MV-4-11 (cell line): ENCODE results near the gene ARRDC3.
"Not testable (repeated sequence)": the region's sequence is repeated elsewhere in the genome, so short reads cannot be mapped to it uniquely, and the experiment has no call there.

ENCODE experiments used
- DNase-seq: peaks from one replicate; lab custom pipeline; 2025; lab: John Stamatoyannopoulos, UW

The ARRDC3 gene, protein sequence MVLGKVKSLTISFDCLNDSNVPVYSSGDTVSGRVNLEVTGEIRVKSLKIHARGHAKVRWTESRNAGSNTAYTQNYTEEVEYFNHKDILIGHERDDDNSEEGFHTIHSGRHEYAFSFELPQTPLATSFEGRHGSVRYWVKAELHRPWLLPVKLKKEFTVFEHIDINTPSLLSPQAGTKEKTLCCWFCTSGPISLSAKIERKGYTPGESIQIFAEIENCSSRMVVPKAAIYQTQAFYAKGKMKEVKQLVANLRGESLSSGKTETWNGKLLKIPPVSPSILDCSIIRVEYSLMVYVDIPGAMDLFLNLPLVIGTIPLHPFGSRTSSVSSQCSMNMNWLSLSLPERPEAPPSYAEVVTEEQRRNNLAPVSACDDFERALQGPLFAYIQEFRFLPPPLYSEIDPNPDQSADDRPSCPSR

DNA sequence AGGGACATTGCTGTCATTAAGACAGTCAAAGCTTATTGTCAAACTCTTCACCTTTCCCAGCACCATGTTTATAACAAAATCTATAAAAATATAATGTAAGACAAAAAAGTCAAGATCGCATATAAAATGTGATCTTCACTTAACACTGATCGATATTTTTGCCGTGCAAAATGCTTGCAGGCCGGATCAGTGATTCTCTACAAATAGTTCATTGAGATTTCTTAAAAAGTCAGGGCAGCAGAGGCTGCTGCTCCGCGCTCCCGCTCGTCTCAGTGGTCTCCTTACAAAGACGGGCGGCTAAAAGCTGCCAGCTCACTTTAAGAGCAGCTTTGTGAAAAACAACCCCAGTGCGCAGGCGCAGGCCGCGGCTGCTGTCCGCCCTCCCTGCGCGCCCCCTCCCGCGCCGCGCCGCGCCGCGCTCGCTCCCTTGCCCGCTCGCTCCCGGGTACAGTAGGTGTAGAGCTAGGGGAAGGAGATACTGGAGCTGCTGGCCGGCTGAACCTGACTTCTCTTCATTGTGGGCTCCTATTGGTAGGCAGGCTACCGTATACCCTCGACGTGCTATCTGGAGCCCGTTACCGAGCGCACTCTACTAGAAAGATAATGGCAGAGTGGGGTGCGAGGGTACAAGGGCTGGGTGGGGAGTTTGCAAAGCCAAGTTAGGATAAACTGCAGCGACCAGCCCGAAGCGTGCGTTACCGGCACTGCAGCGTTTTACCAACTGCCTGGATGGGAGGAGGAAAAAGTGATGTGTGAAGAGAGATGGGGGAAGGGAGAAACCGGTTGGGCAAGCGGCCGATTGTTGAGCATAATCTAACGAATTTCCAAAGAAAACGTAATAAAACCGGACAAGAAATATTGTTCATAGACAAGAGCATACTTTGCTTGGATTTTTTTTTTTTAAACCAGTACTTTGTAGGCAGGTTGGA, at the start of gene ARRDC3:
Gene ARRDC3, minus strand, starts transcription at position 291 of the 929 bp plus-strand sequence. Its CDS starts 225 bp downstream, at position 66.
- peak; percentile 91 for DNase-seq

DNA sequence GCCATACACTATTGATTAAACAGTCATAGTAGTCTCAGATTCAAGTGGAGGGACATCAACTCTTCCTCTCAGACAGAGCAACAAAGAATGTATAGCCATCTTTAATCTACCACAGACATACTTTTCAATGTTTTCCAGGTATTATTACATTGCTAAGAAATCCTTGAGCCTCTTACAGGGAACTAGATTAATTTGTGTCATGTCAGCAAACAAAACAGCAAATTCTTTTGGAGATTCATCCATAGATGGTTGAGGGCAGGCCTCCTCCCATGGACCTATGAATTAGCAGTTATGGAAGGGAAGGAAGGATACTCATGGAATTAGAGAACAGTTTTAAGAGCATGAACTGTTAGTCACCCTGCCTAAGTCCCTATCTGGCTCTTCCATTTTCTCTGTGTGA, 47.8 kb upstream of the ARRDC3 start:
- no peak for DNase-seq

DNA sequence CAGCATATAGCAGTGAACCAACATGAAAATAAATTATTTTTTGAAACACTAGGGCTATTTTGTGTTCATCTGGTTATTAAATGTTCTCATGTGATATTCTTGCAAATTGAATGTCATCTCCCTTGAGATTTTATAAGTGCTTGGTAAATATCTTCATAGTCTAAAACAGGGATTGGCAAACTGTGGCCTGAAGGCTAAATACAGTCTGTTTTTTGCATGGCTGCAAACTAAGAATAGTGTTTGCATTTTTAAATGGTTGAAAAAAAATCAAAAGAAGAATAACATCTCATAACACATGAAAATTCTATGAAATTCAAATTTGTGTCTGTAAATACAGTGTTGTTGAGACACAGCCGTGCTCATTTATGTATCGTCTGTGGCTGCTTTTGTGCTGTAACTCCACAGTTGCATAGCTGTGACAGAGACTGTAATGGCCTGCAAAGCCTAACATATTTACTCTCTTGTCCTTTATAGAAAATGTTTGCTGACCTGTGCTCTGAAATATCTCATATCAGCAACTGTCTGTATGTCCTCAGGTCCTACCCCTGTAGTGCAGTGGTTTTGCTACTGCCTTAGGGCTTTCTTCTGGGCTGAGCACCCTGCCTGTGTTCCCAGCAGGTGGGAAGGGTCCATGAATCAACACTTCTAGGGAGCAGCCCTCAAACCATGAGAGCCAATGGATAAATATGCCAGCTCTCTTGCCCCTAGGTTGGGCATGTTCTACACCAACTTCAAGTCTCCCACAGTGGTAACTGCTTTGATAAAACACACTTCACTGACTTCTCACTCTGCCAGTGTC, 41.7 kb upstream of the ARRDC3 start:
- no peak for DNase-seq

GRCh38 chr5:91423871-91424270, 40.8 kb upstream of the ARRDC3 start:
- DNase-seq = no peak

- DNase-seq = no peak
These were observed 37.8 kb upstream of the ARRDC3 start for GRCh38 chr5:91420879-91421278.

DNA sequence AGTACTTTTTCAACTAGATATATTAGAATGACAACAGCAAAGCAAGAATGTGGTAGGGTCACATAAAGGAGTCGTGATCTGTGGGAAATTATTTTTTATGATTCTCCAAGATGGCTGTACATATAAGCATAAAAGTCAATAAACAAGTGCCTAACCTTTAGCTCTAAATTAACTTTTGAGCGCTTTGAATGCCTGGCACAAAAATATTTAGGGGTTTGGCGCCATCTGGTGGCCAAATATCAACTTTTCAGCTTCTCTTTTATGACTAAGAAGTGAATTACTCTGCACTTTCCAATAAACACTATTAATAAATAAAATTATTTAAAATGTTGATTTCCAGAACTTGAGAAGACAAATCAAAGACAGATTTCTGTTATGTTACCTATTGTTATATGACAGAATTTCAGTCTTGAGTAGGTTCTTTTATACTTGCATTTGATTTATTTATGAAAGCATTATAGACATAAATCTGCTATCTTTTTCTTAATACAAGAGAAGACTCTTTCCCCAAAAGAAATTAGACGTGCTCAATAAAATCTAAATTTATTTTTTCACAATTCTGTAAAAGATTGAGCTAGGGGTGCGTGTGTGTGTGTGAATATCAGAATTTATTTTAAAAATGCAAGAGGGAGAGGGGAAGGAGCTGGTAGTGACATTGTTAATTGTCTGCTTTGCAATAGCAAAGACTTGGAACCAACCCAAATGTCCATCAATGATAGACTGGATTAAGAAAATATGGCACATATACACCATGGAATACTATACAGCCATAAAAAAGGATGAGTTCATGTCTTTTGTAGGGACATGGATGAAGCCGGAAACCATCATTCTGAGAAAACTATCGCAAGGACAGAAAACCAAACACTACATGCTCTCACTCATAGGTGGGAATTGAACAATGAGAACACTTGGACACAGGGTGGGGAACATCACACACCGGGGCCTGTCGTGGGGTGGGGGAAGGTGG, 36.7 kb upstream of the ARRDC3 start:
- peak; percentile 66 for DNase-seq

GRCh38 chr5:91419136-91419535, 36.0 kb upstream of the ARRDC3 start:
- DNase-seq = no peak

GRCh38 chr5:91418158-91418557, 35.0 kb upstream of the ARRDC3 start:
- no peak for DNase-seq

DNA sequence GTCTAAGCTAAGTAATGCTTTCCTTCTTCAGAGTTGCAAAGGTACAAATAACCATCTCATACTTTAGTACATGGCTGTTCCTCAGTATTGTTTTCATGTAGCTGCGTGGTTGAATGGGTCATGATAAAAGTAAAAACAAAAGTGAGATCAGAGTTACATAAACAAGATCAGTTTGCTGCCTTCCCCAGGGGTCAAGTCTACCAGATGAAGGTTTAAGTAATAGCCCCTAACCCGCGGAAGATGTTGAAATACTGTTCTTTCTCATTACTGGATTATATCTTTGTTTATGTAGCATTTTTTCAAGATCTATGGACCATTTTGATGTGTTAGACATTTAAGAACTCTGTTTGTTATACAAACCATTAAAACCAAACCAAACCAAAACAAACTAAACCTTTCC, 34.1 kb upstream of the ARRDC3 start:
- no peak for DNase-seq

- DNase-seq = no peak
These were observed 33.4 kb upstream of the ARRDC3 start for GRCh38 chr5:91416491-91416890.

DNA sequence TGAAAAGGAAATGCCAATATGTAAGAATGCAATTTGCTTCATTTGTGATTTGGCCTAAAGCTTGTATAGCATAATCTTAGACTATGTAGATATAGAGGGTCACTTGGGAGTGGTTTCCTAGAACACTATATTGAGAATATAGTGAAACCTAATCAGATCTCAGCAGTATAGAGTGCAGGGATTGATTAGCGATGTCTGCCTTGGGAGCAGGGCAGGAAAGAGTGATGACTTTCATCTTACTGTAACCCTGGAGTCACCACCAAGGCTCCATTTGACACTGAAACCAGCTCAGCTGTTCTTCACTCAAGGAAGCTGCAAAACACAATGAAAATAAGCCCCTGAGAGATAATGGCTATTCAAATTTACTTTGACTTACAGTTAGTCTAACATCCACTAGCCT, 26.2 kb upstream of the ARRDC3 start:
- DNase-seq = no peak

GRCh38 chr5:91408710-91409109, 25.6 kb upstream of the ARRDC3 start:
- DNase-seq = no peak

DNA sequence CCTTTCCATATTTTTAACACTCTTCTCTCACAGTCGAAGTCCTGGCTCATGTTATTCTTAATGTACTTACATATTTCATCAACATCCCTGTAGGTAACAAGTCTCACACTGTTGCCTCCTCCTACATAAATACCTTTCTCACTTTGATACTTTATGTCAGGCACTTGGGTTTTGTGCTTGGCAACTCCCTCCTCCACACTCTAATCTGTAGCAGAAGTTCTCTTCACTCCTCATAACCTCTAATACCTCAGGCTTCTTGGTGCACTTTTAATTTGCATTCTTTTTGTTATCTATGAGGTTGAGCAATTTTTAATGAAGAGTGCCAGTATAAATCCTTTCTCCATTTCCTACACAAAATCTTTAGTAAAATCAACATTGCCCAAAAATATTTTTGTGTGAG, 24.1 kb upstream of the ARRDC3 start:
- no peak for DNase-seq

- no peak for DNase-seq
These were observed 20.3 kb upstream of the ARRDC3 start for GRCh38 chr5:91403438-91403837.

DNA sequence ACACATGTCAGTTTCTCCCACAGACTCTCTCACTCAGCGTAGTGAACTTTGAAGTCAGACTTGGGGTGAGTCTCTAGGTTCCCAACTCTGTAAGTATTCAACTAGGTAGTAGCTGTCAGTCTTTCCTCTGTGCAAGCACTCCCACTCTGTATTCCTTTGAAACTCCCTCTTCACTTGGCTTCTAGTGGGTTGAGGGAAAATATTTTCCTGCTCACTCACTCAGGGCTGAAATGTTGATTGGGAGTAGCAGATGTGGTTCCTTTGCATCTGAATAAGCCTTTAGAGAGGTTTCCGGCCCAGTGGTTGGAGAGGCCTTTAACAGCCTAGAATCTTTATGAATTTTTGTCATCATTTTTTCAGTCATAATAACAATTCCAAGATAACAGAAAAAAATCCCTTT, 18.1 kb upstream of the ARRDC3 start:
- no peak for DNase-seq

DNA sequence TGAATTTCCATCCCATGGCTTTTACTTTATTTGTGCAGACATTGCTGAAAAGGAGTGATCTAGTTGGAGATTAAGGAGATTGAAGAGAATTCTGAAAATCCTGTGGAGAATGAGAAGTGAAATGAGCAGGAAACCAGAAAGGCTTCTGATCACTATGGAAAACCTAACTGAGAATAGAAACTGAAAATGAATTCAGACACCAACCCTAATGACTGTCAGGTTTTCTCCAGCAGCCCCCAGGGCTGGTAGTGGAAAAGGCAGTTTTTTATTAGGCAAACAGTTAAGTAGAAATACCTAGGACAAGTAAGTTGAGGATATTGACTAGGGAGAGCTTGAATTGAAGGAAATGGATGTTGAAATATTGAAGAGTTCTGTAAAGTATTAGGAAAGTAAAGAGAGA, 14.7 kb upstream of the ARRDC3 start:
- DNase-seq = no peak

GRCh38 chr5:91390268-91390667, 7.2 kb upstream of the ARRDC3 start:
- no peak for DNase-seq

GRCh38 chr5:91389555-91389954, 6.4 kb upstream of the ARRDC3 start:
- DNase-seq = not testable (repeated sequence)

DNA sequence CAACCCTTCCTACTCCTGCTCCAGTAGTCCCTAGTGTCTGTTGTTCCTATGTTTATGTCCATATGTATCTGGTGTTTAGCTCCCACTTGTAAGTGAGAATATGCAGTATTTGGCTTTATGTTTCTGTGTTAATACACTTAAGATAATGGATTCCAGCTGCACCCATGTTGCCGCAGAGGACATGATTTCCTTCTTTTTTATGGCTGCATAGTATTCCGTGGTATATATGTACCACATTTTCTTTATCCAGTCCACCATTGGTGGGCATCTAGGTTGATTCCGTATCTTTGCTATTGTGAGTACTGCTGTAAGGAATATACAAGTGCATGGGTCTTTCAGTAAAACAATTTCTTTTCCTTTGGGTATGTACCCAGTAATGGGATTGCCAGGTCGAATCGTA, 5.2 kb upstream of the ARRDC3 start:
- DNase-seq = no peak

DNA sequence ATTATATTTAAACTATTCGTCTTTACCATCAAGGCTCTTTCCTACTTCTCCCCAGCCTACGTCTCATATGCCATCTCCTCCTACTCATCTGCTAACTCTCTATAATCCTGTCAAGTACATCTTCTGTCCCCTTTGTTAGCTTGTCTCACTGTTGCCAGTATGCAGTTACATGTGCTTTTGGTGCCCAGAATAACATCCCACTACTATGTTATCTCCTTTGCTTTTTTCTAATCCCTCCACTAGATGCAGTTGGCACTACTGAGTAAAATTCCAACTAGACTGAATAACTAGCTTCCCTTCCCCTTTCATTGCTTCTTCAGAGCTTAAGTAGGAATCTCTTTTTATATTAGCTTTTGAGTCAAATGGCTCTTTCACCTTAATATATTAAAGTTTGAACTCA, 3.0 kb upstream of the ARRDC3 start:
- DNase-seq = no peak

GRCh38 chr5:91385596-91385995, 2.5 kb upstream of the ARRDC3 start:
- DNase-seq = not testable (repeated sequence)
